Measurements from ENCODE around the gene EPHB2.

GRCh38 chr1:22953057-22953739 is 242.6 kb downstream of the EPHB2 start:
- TF ChIP-seq CTCF (IDR thresholded peaks at IDR 0.05) (no peak), POLR2A (IDR thresholded peaks at IDR 0.05) (no peak)

All from vagina (tissue), 2 donors.